Neural crest cell (in vitro differentiated cells): ENCODE data around the gene EBI3. TPM values are rescaled to one million over a fixed set of nuclear protein-coding genes. Genes with fewer than 3 reads are reported as not detected.
A peak's percentile ranks its signal among the peaks of the same experiment; 100 is the strongest.
"Not testable (repeated sequence)": the region's sequence is repeated elsewhere in the genome, so short reads cannot be mapped to it uniquely, and the experiment has no call there.

Experiments used
- DNase-seq: peaks from one replicate; pipeline ENCODE4 v3.0.0; 2021; ENCODE audit warnings: low read depth, mixed read lengths, low spot score
- H3K27ac Mint-ChIP-seq: one replicate; pipeline ENCODE4 v1.8.0; 2021; ENCODE audit warnings: mild to moderate bottlenecking, mixed read lengths; ENCODE audit not compliant: unreplicated experiment
- H3K27me3 Mint-ChIP-seq: 2 replicates; pipeline ENCODE4 v1.8.0; 2021; ENCODE audit warnings: low read depth, mild to moderate bottlenecking, mixed read lengths
- H3K36me3 Mint-ChIP-seq: 2 replicates; pipeline ENCODE4 v1.8.0; 2021; ENCODE audit warnings: low read depth, mild to moderate bottlenecking, mixed read lengths
- H3K4me1 Mint-ChIP-seq: 2 replicates; pipeline ENCODE4 v1.8.0; 2021; ENCODE audit warnings: mixed read lengths
- H3K4me3 Mint-ChIP-seq: one replicate; pipeline ENCODE4 v1.8.0; 2021; ENCODE audit warnings: mild to moderate bottlenecking, mixed read lengths
- H3K9me3 Mint-ChIP-seq: 2 replicates; pipeline ENCODE4 v1.8.0; 2021; ENCODE audit warnings: mixed read lengths
- total RNA-seq: library from RNA; stranded (reverse); gene quantifications from 2 replicates; pipeline ENCODE4 v1.2.1, GENCODE V29; 2021
- TF ChIP-seq, protein P1 (sequence below): fragments of 200-600 bp; sonication (generic); conservative IDR thresholded peaks from 2 replicates; pipeline ENCODE4 v1.5.0; 2021; ENCODE audit warnings: antibody characterized with exemption, mild to moderate bottlenecking

The EBI3 gene
- total RNA-seq, 1 donor from 2014 or later: not detected

DNA sequence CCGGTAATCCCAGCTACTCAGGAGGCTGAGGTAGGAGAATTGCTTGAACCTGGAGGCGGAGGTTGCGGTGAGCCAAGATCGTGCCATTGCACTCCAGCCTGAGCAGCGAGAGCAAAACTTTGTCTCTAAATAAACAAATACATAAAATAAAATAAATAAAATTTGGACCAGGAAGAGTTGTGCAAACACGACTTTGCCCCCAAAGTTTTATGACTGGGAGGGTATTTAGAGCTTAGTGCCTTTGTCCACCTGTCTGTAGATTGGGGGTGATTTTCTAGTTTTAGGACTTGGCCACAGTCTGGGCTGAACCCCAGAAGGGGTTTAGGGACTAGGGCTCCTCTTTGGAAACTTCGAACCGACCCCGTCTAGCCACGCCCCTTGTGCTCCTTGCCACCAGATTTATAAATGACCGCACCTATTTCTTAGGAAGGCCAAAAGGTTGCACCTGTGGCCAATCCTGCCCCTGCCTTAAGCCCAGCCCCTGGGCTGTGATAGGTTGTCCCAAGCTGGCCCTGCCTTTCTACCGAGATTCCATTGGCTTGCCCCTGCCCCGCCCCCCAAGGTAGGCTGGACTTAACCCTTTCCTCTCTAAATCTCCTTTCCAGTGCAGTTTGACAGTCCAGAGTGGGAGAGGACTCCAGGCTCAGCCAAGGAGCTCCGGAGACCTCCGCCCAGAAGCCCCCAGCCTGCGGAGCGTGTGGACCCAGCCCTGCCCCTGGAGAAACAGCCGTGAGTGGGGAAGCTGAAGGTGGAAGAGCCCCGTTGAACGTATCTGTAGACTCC, 55.0 kb downstream of the EBI3 start:
- peaks cover 72% of the 10 kb centered on the region for H3K27me3 Mint-ChIP-seq
- no peaks in the 10 kb centered on the region for H3K36me3 Mint-ChIP-seq
- H3K4me3 Mint-ChIP-seq: no peak overlapping the region
- peak overlapping the region; percentile 71 for H3K27ac Mint-ChIP-seq
- H3K4me1 Mint-ChIP-seq: no peaks in the 10 kb centered on the region
- no peak for DNase-seq
- no peaks in the 10 kb centered on the region for H3K9me3 Mint-ChIP-seq
- TF ChIP-seq, protein P1, sequence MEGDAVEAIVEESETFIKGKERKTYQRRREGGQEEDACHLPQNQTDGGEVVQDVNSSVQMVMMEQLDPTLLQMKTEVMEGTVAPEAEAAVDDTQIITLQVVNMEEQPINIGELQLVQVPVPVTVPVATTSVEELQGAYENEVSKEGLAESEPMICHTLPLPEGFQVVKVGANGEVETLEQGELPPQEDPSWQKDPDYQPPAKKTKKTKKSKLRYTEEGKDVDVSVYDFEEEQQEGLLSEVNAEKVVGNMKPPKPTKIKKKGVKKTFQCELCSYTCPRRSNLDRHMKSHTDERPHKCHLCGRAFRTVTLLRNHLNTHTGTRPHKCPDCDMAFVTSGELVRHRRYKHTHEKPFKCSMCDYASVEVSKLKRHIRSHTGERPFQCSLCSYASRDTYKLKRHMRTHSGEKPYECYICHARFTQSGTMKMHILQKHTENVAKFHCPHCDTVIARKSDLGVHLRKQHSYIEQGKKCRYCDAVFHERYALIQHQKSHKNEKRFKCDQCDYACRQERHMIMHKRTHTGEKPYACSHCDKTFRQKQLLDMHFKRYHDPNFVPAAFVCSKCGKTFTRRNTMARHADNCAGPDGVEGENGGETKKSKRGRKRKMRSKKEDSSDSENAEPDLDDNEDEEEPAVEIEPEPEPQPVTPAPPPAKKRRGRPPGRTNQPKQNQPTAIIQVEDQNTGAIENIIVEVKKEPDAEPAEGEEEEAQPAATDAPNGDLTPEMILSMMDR: no peak

DNA sequence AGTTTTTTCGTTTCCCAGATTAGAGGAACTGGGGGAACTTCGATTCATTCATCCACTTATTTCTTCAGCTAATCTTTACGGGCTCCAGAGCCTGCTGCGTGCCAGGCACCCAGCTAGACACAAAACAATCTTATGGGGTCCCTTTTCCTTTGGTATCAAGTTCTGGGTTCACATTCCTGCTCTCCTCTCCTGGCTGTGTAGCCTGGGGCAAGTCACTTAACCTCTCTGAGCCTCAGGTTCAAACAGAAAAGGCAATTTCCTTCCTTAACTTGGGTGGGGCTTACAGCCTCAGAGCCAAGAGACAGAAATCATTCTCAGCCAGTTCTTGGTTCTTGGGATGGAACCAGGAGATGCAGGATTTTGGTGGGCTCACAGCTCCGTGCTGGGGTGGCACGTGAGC, 55.7 kb downstream of the EBI3 start:
- no peaks in the 10 kb centered on the region for H3K9me3 Mint-ChIP-seq
- no peak for DNase-seq
- no peaks in the 10 kb centered on the region for H3K4me1 Mint-ChIP-seq
- TF ChIP-seq, protein P1: no peak
- no peak overlapping the region for H3K27ac Mint-ChIP-seq
- no peak overlapping the region for H3K4me3 Mint-ChIP-seq
- no peaks in the 10 kb centered on the region for H3K36me3 Mint-ChIP-seq
- H3K27me3 Mint-ChIP-seq: peaks cover 68% of the 10 kb centered on the region

DNA sequence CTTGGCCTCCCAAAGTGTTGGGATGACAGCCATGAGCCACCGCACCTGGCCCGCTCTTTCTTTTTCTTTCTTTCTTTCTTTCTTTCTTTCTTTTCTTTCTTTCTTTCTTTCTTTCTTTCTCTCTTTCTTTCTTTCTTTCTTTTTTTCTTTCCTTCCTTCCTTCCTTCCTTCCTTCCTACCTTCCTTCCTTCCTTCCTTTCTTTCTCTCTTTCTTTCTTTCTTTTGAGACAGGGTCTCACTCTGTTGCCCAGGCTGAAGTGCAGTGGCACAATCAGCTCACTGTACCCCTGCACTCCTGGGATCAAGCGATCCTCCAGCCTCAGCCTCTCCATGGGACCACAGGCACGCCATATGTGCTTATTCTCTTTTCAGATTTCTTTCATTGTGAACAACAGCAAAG, 56.8 kb downstream of the EBI3 start:
- H3K4me3 Mint-ChIP-seq, H3K27ac Mint-ChIP-seq, H3K9me3 Mint-ChIP-seq, H3K4me1 Mint-ChIP-seq, H3K36me3 Mint-ChIP-seq, DNase-seq: not testable (repeated sequence)
- peaks cover 56% of the 10 kb centered on the region for H3K27me3 Mint-ChIP-seq

Other genes with a start within 250 kb of the EBI3 start
- 2,663 and 2,725 TPM in 2 replicates for gene EEF2, start 244.1 kb upstream of the EBI3 start, total RNA-seq
- 49.6 and 58.8 TPM in 2 replicates for gene PIAS4, start 221.8 kb upstream of the EBI3 start, total RNA-seq
- gene ZBTB7A, start 162.6 kb upstream of the EBI3 start, total RNA-seq: 15.2 and 15.7 TPM in 2 replicates
- gene MAP2K2, start 105.4 kb upstream of the EBI3 start, total RNA-seq: 171 and 178 TPM in 2 replicates
- not detected in 2 replicates for gene CREB3L3, start 75.9 kb upstream of the EBI3 start, total RNA-seq
- 33.9 and 34.8 TPM in 2 replicates for gene SIRT6, start 47.0 kb upstream of the EBI3 start, total RNA-seq
- gene ANKRD24, start 46.8 kb upstream of the EBI3 start, total RNA-seq: 0.19 and 0.27 TPM in 2 replicates
- gene YJU2, start 17.6 kb downstream of the EBI3 start, total RNA-seq: 22.9 and 24.9 TPM in 2 replicates
- gene SHD, start 49.7 kb downstream of the EBI3 start, total RNA-seq: 2.7 and 4.5 TPM in 2 replicates
- gene TMIGD2, start 72.9 kb downstream of the EBI3 start, total RNA-seq: not detected in 2 replicates
- gene FSD1, start 75.1 kb downstream of the EBI3 start, total RNA-seq: 51.9 and 53.5 TPM in 2 replicates
- 4.1 and 5.0 TPM in 2 replicates for gene STAP2, start 109.3 kb downstream of the EBI3 start, total RNA-seq
- gene MPND, start 114.0 kb downstream of the EBI3 start, total RNA-seq: 45.3 and 45.6 TPM in 2 replicates
- 85.9 and 95.3 TPM in 2 replicates for gene SH3GL1, start 171.0 kb downstream of the EBI3 start, total RNA-seq
- gene CHAF1A, start 173.1 kb downstream of the EBI3 start, total RNA-seq: 117 and 120 TPM in 2 replicates
- 39.5 and 40.9 TPM in 2 replicates for gene UBXN6, start 228.3 kb downstream of the EBI3 start, total RNA-seq
- gene HDGFL2, start 242.8 kb downstream of the EBI3 start, total RNA-seq: 103 and 110 TPM in 2 replicates